ENCODE results near the gene KCNQ1OT1. TPM values are rescaled to one million over a fixed set of nuclear protein-coding genes. Genes with fewer than 3 reads are reported as not detected.

Gene KCNQ1OT1
- total RNA-seq, 2 donors from 2014 or later: 0.77 to 1.5 TPM

GRCh38 chr11:2573240-2574042 is 126.4 kb downstream of the KCNQ1OT1 start:
- peaks cover 9% of the 10 kb centered on the region for H3K4me1 ChIP-seq
- H3K9me3 ChIP-seq: no peaks in the 10 kb centered on the region
- H3K27me3 ChIP-seq: no peaks in the 10 kb centered on the region
- intact Hi-C loops (cut with DNase I): no loop called here
- no peak for TF ChIP-seq CTCF (IDR thresholded peaks at IDR 0.05)
- no peak overlapping the region for H3K4me3 ChIP-seq
- no peak overlapping the region for H3K9ac ChIP-seq (ENCODE audit: low read depth in 2 of 2, low read length in 2 of 2)
- no peak overlapping the region for H3K27ac ChIP-seq
- H3K36me3 ChIP-seq: no peaks in the 10 kb centered on the region
- no peak for DNase-seq

- Histone ChIP-seq H3K27me3 (no peaks in the 10 kb centered on the region), H3K4me3 (no peak overlapping the region), H3K9me3 (no peaks in the 10 kb centered on the region), H3K36me3 (no peaks in the 10 kb centered on the region), H3K4me1 (peaks cover 9% of the 10 kb centered on the region), H3K27ac (no peak overlapping the region), H3K9ac (ENCODE audit: low read depth in 2 of 2, low read length in 2 of 2) (no peak overlapping the region)
- intact Hi-C loops (cut with DNase I): no loop called here
- no peak for TF ChIP-seq CTCF (IDR thresholded peaks at IDR 0.05)
- DNase-seq: no peak
Observed at GRCh38 chr11:2572491-2573239, 127.1 kb downstream of the KCNQ1OT1 start.

GRCh38 chr11:2571598-2572281 is 128.1 kb downstream of the KCNQ1OT1 start:
- Histone ChIP-seq H3K36me3 (no peaks in the 10 kb centered on the region), H3K27ac (no peak overlapping the region), H3K27me3 (no peaks in the 10 kb centered on the region), H3K9ac (ENCODE audit: low read depth in 2 of 2, low read length in 2 of 2) (no peak overlapping the region), H3K9me3 (no peaks in the 10 kb centered on the region), H3K4me1 (peaks cover 9% of the 10 kb centered on the region), H3K4me3 (no peak overlapping the region)
- DNase-seq: no peak
- no peak for TF ChIP-seq CTCF (IDR thresholded peaks at IDR 0.05)
- intact Hi-C loops (cut with DNase I): no loop called here

GRCh38 chr11:2570841-2571597 is 128.8 kb downstream of the KCNQ1OT1 start:
- Histone ChIP-seq H3K27me3 (no peaks in the 10 kb centered on the region), H3K27ac (no peak overlapping the region), H3K4me1 (peaks cover 9% of the 10 kb centered on the region), H3K4me3 (no peak overlapping the region), H3K9me3 (no peaks in the 10 kb centered on the region), H3K9ac (ENCODE audit: low read depth in 2 of 2, low read length in 2 of 2) (no peak overlapping the region), H3K36me3 (no peaks in the 10 kb centered on the region)
- intact Hi-C loops (cut with DNase I): no loop called here
- DNase-seq: no peak
- TF ChIP-seq CTCF (IDR thresholded peaks at IDR 0.05): no peak

Data from colonic mucosa (tissue), 4 donors.